Memory B cell (primary cell): ENCODE data around the gene SMG7.

ENCODE experiments used
- ATAC-seq: fragments of 150-1000 bp; cut with Tn5 transposase; 2 replicates; pipeline ENCODE4 v1.10.0; 2021; ENCODE audit warnings: low read depth, mild to moderate bottlenecking, moderate library complexity
- DNase-seq, 2 donors: peaks; one replicate each; pipeline ENCODE4 v3.0.0; 2022; ENCODE audit warnings: low spot score in 2 of 2
- H3K27ac Mint-ChIP-seq: one replicate; pipeline ENCODE4 v1.8.0; 2022; ENCODE audit warnings: mild to moderate bottlenecking, moderate library complexity, mixed read lengths
- H3K27me3 Mint-ChIP-seq: one replicate; pipeline ENCODE4 v1.8.0; 2022; ENCODE audit warnings: mixed read lengths
- H3K36me3 Mint-ChIP-seq: one replicate; pipeline ENCODE4 v1.8.0; 2022; ENCODE audit warnings: mild to moderate bottlenecking, mixed read lengths
- H3K4me1 Mint-ChIP-seq: one replicate; pipeline ENCODE4 v1.8.0; 2022; ENCODE audit warnings: mixed read lengths
- H3K4me3 Mint-ChIP-seq: one replicate; pipeline ENCODE4 v1.8.0; 2022; ENCODE audit warnings: mild to moderate bottlenecking, moderate library complexity, mixed read lengths
- H3K9me3 Mint-ChIP-seq: one replicate; pipeline ENCODE4 v1.8.0; 2022; ENCODE audit warnings: mixed read lengths

Gene SMG7

GRCh38 chr1:183588827-183589226 lies 116.5 kb downstream of the SMG7 start:
- Mint-ChIP-seq H3K9me3 (no peaks in the 10 kb centered on the region), H3K27ac (peak overlapping the region; percentile 91), H3K27me3 (no peaks in the 10 kb centered on the region), H3K36me3 (no peaks in the 10 kb centered on the region), H3K4me1 (peaks cover 43% of the 10 kb centered on the region), H3K4me3 (peak overlapping the region; percentile 49)
- no peak for ATAC-seq
- DNase-seq, result no peak

- peak overlapping the region; percentile 80 for H3K4me3 Mint-ChIP-seq
- H3K27ac Mint-ChIP-seq, result peak overlapping the region; percentile 91
- DNase-seq (no peak), ATAC-seq (no peak)
- H3K27me3 Mint-ChIP-seq, result no peaks in the 10 kb centered on the region
- no peaks in the 10 kb centered on the region for H3K36me3 Mint-ChIP-seq
- H3K9me3 Mint-ChIP-seq, result no peaks in the 10 kb centered on the region
- H3K4me1 Mint-ChIP-seq, result peaks cover 43% of the 10 kb centered on the region
Measured at GRCh38 chr1:183589384-183589783, 117.1 kb downstream of the SMG7 start.

- ATAC-seq (peak; percentile 35), DNase-seq (peak in 1 of 2 donors; percentile 28)
- Mint-ChIP-seq H3K27me3 (no peaks in the 10 kb centered on the region), H3K4me1 (peaks cover 39% of the 10 kb centered on the region), H3K4me3 (peak overlapping the region; percentile 80), H3K9me3 (no peaks in the 10 kb centered on the region), H3K36me3 (no peaks in the 10 kb centered on the region), H3K27ac (peak overlapping the region; percentile 91)
Measured at GRCh38 chr1:183589874-183590243, 117.6 kb downstream of the SMG7 start.

- H3K27me3 Mint-ChIP-seq, result no peaks in the 10 kb centered on the region
- peaks cover 35% of the 10 kb centered on the region for H3K4me1 Mint-ChIP-seq
- H3K4me3 Mint-ChIP-seq, result peak within 1 kb of the TSS; percentile 80
- no peaks in the 10 kb centered on the region for H3K9me3 Mint-ChIP-seq
- H3K27ac Mint-ChIP-seq, result peak within 1 kb of the TSS; percentile 91
- DNase-seq (peak; percentile 63 to 81), ATAC-seq (peak; percentile 83)
- H3K36me3 Mint-ChIP-seq, result no peaks in the 10 kb centered on the region
Measured at GRCh38 chr1:183590244-183591191, 118.2 kb downstream of the SMG7 start, which contains the start of gene NCF2. TSS of gene NCF2 (minus strand) at chr1:183590459. CDS start at chr1:183590329, 130 bp downstream.

GRCh38 chr1:183592733-183593132 lies 120.4 kb downstream of the SMG7 start:
- H3K4me1 Mint-ChIP-seq, result peaks cover 35% of the 10 kb centered on the region
- DNase-seq (no peak), ATAC-seq (no peak)
- H3K36me3 Mint-ChIP-seq, result no peaks in the 10 kb centered on the region
- H3K27me3 Mint-ChIP-seq, result no peaks in the 10 kb centered on the region
- no peaks in the 10 kb centered on the region for H3K9me3 Mint-ChIP-seq
- H3K4me3 Mint-ChIP-seq, result peak overlapping the region; percentile 28
- peak overlapping the region; percentile 82 for H3K27ac Mint-ChIP-seq

GRCh38 chr1:183593356-183593755 lies 121.1 kb downstream of the SMG7 start:
- Mint-ChIP-seq H3K9me3 (no peaks in the 10 kb centered on the region), H3K4me1 (peaks cover 38% of the 10 kb centered on the region), H3K36me3 (no peaks in the 10 kb centered on the region), H3K27me3 (no peaks in the 10 kb centered on the region), H3K4me3 (peak overlapping the region; percentile 28), H3K27ac (peak overlapping the region; percentile 82)
- DNase-seq, result peak in 1 of 2 donors; percentile 36
- ATAC-seq, result peak; percentile 47

GRCh38 chr1:183595537-183595936 lies 123.2 kb downstream of the SMG7 start:
- no peak overlapping the region for H3K4me3 Mint-ChIP-seq
- H3K4me1 Mint-ChIP-seq, result peaks cover 26% of the 10 kb centered on the region
- H3K27me3 Mint-ChIP-seq, result no peaks in the 10 kb centered on the region
- H3K27ac Mint-ChIP-seq, result no peak overlapping the region
- DNase-seq (no peak), ATAC-seq (no peak)
- no peaks in the 10 kb centered on the region for H3K9me3 Mint-ChIP-seq
- no peaks in the 10 kb centered on the region for H3K36me3 Mint-ChIP-seq

GRCh38 chr1:183596500-183596899 lies 124.2 kb downstream of the SMG7 start:
- ATAC-seq, result no peak
- H3K36me3 Mint-ChIP-seq, result no peaks in the 10 kb centered on the region
- no peak overlapping the region for H3K27ac Mint-ChIP-seq
- DNase-seq, result no peak
- no peaks in the 10 kb centered on the region for H3K27me3 Mint-ChIP-seq
- no peaks in the 10 kb centered on the region for H3K9me3 Mint-ChIP-seq
- peaks cover 22% of the 10 kb centered on the region for H3K4me1 Mint-ChIP-seq
- H3K4me3 Mint-ChIP-seq, result no peak overlapping the region

GRCh38 chr1:183597656-183598347 lies 125.5 kb downstream of the SMG7 start:
- H3K9me3 Mint-ChIP-seq, result no peaks in the 10 kb centered on the region
- no peaks in the 10 kb centered on the region for H3K36me3 Mint-ChIP-seq
- H3K4me1 Mint-ChIP-seq, result peaks cover 16% of the 10 kb centered on the region
- H3K4me3 Mint-ChIP-seq, result no peak overlapping the region
- no peaks in the 10 kb centered on the region for H3K27me3 Mint-ChIP-seq
- no peak for DNase-seq
- H3K27ac Mint-ChIP-seq, result no peak overlapping the region
- ATAC-seq, result no peak

- Mint-ChIP-seq H3K4me1 (peaks cover 10% of the 10 kb centered on the region), H3K36me3 (no peaks in the 10 kb centered on the region), H3K9me3 (no peaks in the 10 kb centered on the region), H3K27ac (peak overlapping the region; percentile 3), H3K27me3 (no peaks in the 10 kb centered on the region), H3K4me3 (no peak overlapping the region)
- ATAC-seq (peak; percentile 41), DNase-seq (no peak)
Measured at GRCh38 chr1:183598386-183598785, 126.1 kb downstream of the SMG7 start.

- Mint-ChIP-seq H3K4me1 (peaks cover 22% of the 10 kb centered on the region), H3K4me3 (no peak overlapping the region), H3K27ac (no peak overlapping the region), H3K27me3 (no peaks in the 10 kb centered on the region), H3K36me3 (no peaks in the 10 kb centered on the region), H3K9me3 (peaks cover 1% of the 10 kb centered on the region)
- DNase-seq (no peak), ATAC-seq (no peak)
Measured at GRCh38 chr1:183600136-183600535, 127.8 kb downstream of the SMG7 start.

- Mint-ChIP-seq H3K27ac (no peak overlapping the region), H3K9me3 (peaks cover 1% of the 10 kb centered on the region), H3K36me3 (no peaks in the 10 kb centered on the region), H3K4me1 (peaks cover 25% of the 10 kb centered on the region), H3K27me3 (no peaks in the 10 kb centered on the region), H3K4me3 (no peak overlapping the region)
- ATAC-seq (no peak), DNase-seq (no peak)
Measured at GRCh38 chr1:183600634-183601033, 128.3 kb downstream of the SMG7 start.

- no peaks in the 10 kb centered on the region for H3K36me3 Mint-ChIP-seq
- H3K9me3 Mint-ChIP-seq, result peaks cover 1% of the 10 kb centered on the region
- H3K27me3 Mint-ChIP-seq, result no peaks in the 10 kb centered on the region
- no peak for ATAC-seq
- H3K4me1 Mint-ChIP-seq, result peaks cover 28% of the 10 kb centered on the region
- no peak overlapping the region for H3K4me3 Mint-ChIP-seq
- H3K27ac Mint-ChIP-seq, result no peak overlapping the region
- no peak for DNase-seq
Measured at GRCh38 chr1:183602510-183602909, 130.2 kb downstream of the SMG7 start.
